Neural crest cell (in vitro differentiated cells): ENCODE results near the gene RMP24.

Experiments used
- DNase-seq: peaks from one replicate; pipeline ENCODE4 v3.0.0; 2021; ENCODE audit warnings: low read depth, mixed read lengths, low spot score
- H3K27ac Mint-ChIP-seq: one replicate; pipeline ENCODE4 v1.8.0; 2021; ENCODE audit warnings: mild to moderate bottlenecking, mixed read lengths; ENCODE audit not compliant: unreplicated experiment
- H3K27me3 Mint-ChIP-seq: 2 replicates; pipeline ENCODE4 v1.8.0; 2021; ENCODE audit warnings: low read depth, mild to moderate bottlenecking, mixed read lengths
- H3K36me3 Mint-ChIP-seq: 2 replicates; pipeline ENCODE4 v1.8.0; 2021; ENCODE audit warnings: low read depth, mild to moderate bottlenecking, mixed read lengths
- H3K4me1 Mint-ChIP-seq: 2 replicates; pipeline ENCODE4 v1.8.0; 2021; ENCODE audit warnings: mixed read lengths
- H3K4me3 Mint-ChIP-seq: one replicate; pipeline ENCODE4 v1.8.0; 2021; ENCODE audit warnings: mild to moderate bottlenecking, mixed read lengths
- H3K9me3 Mint-ChIP-seq: 2 replicates; pipeline ENCODE4 v1.8.0; 2021; ENCODE audit warnings: mixed read lengths
- CTCF ChIP-seq: fragments of 200-600 bp; sonication (generic); conservative IDR thresholded peaks from 2 replicates; pipeline ENCODE4 v1.5.0; 2021; ENCODE audit warnings: antibody characterized with exemption, mild to moderate bottlenecking

RMP24 gene

GRCh38 chr18:35972197-35973000, at the start of gene RMP24:
TSS of gene RMP24 (plus strand) at chr18:35972679.
- Mint-ChIP-seq H3K4me1 (peaks cover 26% of the 10 kb centered on the region), H3K9me3 (no peaks in the 10 kb centered on the region), H3K27ac (peak within 1 kb of the TSS; percentile 97), H3K27me3 (peaks cover 3% of the 10 kb centered on the region), H3K36me3 (peaks cover 12% of the 10 kb centered on the region), H3K4me3 (peak within 1 kb of the TSS; percentile 98)
- DNase-seq, result peak; percentile 88
- TF ChIP-seq CTCF, result no peak

GRCh38 chr18:35923939-35924684, 48.4 kb upstream of the RMP24 start:
- H3K4me1 Mint-ChIP-seq, result no peaks in the 10 kb centered on the region
- DNase-seq, result no peak
- H3K4me3 Mint-ChIP-seq, result no peak overlapping the region
- H3K36me3 Mint-ChIP-seq, result no peaks in the 10 kb centered on the region
- peaks cover 28% of the 10 kb centered on the region for H3K27me3 Mint-ChIP-seq
- no peaks in the 10 kb centered on the region for H3K9me3 Mint-ChIP-seq
- no peak overlapping the region for H3K27ac Mint-ChIP-seq
- no peak for TF ChIP-seq CTCF

GRCh38 chr18:35926884-35927283, 45.6 kb upstream of the RMP24 start:
- H3K4me3 Mint-ChIP-seq, result no peak overlapping the region
- no peaks in the 10 kb centered on the region for H3K36me3 Mint-ChIP-seq
- no peak for TF ChIP-seq CTCF
- peaks cover 28% of the 10 kb centered on the region for H3K27me3 Mint-ChIP-seq
- H3K4me1 Mint-ChIP-seq, result no peaks in the 10 kb centered on the region
- DNase-seq, result no peak
- H3K9me3 Mint-ChIP-seq, result peaks cover 2% of the 10 kb centered on the region
- H3K27ac Mint-ChIP-seq, result no peak overlapping the region

GRCh38 chr18:35927430-35927829, 45.0 kb upstream of the RMP24 start:
- H3K4me1 Mint-ChIP-seq, result no peaks in the 10 kb centered on the region
- H3K4me3 Mint-ChIP-seq, result no peak overlapping the region
- H3K9me3 Mint-ChIP-seq, result peaks cover 2% of the 10 kb centered on the region
- no peak for DNase-seq
- H3K36me3 Mint-ChIP-seq, result no peaks in the 10 kb centered on the region
- no peak overlapping the region for H3K27ac Mint-ChIP-seq
- H3K27me3 Mint-ChIP-seq, result peaks cover 28% of the 10 kb centered on the region
- no peak for TF ChIP-seq CTCF

DNA sequence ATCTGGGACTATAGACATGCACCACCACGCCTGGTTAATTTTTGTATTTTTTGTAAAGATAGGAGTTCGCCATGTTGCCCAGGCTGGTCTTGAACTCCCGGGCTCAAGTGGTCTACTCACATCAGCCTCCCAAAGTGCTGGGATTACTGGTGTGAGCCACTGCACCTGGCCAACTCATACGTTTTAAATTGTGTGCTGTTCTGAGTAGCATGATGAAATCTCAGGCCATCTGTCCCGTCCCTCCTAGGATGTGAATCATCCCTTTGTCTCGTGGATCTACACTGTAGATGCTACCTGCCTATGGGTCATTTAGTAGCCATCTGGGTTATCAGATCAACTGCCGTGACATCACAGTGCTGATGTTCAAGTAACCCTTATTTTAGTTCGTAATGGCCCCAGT, 38.5 kb upstream of the RMP24 start:
- H3K27me3 Mint-ChIP-seq, result no peaks in the 10 kb centered on the region
- no peak overlapping the region for H3K4me3 Mint-ChIP-seq
- no peak overlapping the region for H3K27ac Mint-ChIP-seq
- peaks cover 11% of the 10 kb centered on the region for H3K4me1 Mint-ChIP-seq
- H3K36me3 Mint-ChIP-seq, result no peaks in the 10 kb centered on the region
- TF ChIP-seq CTCF, result no peak
- H3K9me3 Mint-ChIP-seq, result peaks cover 2% of the 10 kb centered on the region
- DNase-seq, result no peak
